Measurements from ENCODE around the gene DISC1.
"Not testable (repeated sequence)": the region's sequence is repeated elsewhere in the genome, so short reads cannot be mapped to it uniquely, and the experiment has no call there.

- TF ChIP-seq ATF7 (IDR thresholded peaks at IDR 0.05); ATF7 (CRISPR knock-in tag; IDR thresholded peaks at IDR 0.05); BHLHE40 (IDR thresholded peaks at IDR 0.05; ENCODE audit: low read length); ZNF430 (CRISPR knock-in tag; IDR thresholded peaks at IDR 0.05); ZNF772 (CRISPR knock-in tag; IDR thresholded peaks at IDR 0.05): not testable (repeated sequence)
Observed at GRCh38 chr1:231625042-231625441, 1.5 kb upstream of the DISC1 start.
